A549 treated with CORT108297 at 1 μM for 4 hours (cell line): Measurements from ENCODE around the gene TMEM132A. TPM values are rescaled to one million over a fixed set of nuclear protein-coding genes. Genes with fewer than 3 reads are reported as not detected.

Experiments used
- total RNA-seq: library from RNA; stranded (reverse); fragments of 200-300 nt; extraction: Qiagen RNA extraction; gene quantifications from 5 replicates; pipeline ENCODE4 v1.2.3, GENCODE V29; 2022

TMEM132A gene
- 110 to 179 TPM (median 170 TPM) in 5 replicates for total RNA-seq

GRCh38 chr11:60924110-60924905 lies at the start of gene TMEM132A:
TSS of gene TMEM132A (plus strand) at chr11:60924460. CDS start at chr11:60924634, 174 bp downstream.

DNA sequence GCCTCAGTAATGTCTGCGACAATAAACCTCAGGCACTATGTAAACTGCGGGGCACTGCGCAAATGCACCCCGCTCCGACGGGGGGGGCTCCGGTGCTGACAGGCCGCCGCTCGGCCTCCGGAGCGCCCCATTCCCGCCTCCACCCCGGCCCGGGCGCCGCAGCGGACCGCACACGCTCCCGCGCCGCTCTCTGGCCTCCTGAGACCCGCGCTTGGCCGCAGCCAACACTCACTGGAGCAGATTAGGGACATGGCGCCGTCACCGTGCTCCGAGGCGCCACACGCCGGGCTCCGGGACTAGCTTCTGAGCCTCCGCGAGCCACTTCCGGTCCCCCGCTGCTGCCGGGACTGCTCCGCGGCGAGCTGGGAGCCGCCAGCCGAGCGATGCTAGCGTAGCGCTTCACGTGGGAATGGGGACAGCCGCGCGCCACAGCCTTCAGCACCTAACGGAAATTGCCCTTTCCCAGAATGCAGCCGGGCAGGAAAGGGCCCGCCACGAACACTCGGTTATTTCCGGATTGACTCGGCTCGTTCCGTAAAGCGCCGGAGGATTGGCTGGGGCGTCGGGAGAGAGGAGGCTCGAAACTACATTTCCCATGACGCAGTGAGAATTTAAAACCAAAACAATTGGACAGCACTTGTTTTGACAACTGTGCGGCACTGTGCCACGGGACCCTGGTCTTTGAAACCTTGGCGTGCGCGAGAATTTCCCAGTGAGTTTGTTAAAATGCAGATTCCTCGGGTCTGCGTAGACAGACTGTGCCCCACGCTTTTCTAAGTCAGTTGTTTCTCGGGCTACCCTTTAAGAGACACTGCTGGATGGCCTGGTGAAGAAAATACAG lies 17.9 kb upstream of the TMEM132A start, which contains the start of gene PRPF19:
Gene PRPF19 (minus strand): TSS at position 454 of the 841 bp plus-strand sequence. CDS start 203 bp downstream, at position 251.

GRCh38 chr11:60913793-60914632 lies 10.2 kb upstream of the TMEM132A start, which contains the start of gene TMEM109:
TSS of gene TMEM109 (plus strand) at chr11:60914158. CDS start at chr11:60919694, 5,536 bp downstream.

DNA sequence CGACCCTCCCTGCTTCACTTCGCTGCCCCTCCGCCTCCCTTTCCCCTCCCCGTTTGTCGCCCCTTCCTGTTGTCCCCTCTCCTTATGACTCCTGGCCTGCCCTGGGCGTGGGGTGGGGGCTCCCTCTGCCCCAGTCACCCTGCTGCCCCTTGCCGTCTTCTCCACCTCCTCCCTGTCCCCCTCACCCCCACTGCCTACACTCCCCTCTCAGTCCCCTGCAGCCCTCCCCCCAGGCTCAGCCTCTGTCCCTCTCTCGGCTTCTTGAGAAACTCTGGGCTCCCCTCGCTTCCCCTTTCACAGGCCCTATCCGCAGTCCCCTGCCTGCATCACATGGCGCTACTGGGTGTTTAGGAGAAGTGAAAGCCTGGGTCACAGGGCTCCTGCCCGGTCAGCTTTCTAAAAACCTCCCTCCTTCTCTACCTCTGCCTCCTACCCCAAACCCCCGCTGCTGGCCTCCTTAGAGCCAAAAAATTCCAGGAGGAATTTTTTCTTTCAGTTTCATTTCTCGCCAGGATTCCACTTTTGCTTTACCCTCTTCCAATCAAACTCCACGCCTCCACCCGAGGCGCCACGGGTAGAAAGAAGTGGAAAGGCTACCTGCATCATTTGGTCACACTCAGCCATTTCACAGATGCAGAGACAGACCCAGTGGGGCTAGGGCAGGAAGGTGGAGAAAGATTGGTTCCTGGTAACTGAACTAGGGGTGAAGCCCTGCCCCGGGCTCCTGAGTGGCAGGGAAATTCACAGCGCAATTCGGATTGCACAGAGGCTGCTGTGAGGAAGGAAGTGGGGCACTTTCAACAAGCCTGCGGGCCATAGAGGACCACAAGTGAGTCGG lies 27.9 kb downstream of the TMEM132A start, which contains the start of gene SLC15A3:
Gene SLC15A3 (minus strand): TSS at position 273 of the 838 bp plus-strand sequence. CDS start 625 bp downstream, outside the sequence.

DNA sequence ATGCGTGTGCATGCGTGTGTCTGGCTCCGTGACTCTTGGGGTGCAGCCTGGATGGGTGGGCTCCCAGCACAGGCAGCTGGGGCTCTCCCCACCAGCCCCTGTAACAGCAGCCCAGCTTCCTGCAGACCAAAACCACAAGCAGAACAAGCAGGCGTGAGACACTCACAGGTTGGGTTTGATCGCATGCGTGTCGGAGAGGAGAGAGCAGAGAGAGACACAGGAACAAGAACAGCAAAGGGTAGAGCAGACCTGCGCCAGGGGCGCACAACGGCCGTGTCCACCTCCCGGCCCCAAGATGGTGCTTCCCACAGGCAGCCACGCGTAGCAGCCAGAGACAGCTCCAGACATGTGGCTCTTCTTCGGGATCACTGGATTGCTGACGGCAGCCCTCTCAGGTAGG lies 47.3 kb downstream of the TMEM132A start, which contains the start of gene CD6:
Gene CD6 (plus strand): TSS at position 161 of the 400 bp plus-strand sequence. CDS start 186 bp downstream, at position 347.

Other genes with a start within 250 kb of the TMEM132A start
- gene MS4A8, start 224.8 kb upstream of the TMEM132A start, total RNA-seq = not detected in 5 replicates
- gene MS4A18, start 199.7 kb upstream of the TMEM132A start, total RNA-seq = not detected in 5 replicates
- not detected in 5 replicates for gene MS4A15, start 167.6 kb upstream of the TMEM132A start, total RNA-seq
- not detected in 5 replicates for gene MS4A10, start 139.1 kb upstream of the TMEM132A start, total RNA-seq
- gene CCDC86, start 82.3 kb upstream of the TMEM132A start, total RNA-seq = 86.0 to 111 TPM (median 97.8 TPM) in 5 replicates
- gene PTGDR2, start 68.5 kb upstream of the TMEM132A start, total RNA-seq = 0.06 to 0.08 TPM (median 0.07 TPM) in 4 of 5 replicates, not detected in the other
- 0.09 to 0.19 TPM (median 0.12 TPM) in 5 replicates for gene ZP1, start 56.9 kb upstream of the TMEM132A start, total RNA-seq
- 162 to 194 TPM (median 189 TPM) in 5 replicates for gene PRPF19, start 17.9 kb upstream of the TMEM132A start, total RNA-seq
- 98.8 to 134 TPM (median 126 TPM) in 5 replicates for gene TMEM109, start 10.3 kb upstream of the TMEM132A start, total RNA-seq
- gene SLC15A3, start 27.7 kb downstream of the TMEM132A start, total RNA-seq = not detected in 5 replicates
- 0.07 to 0.20 TPM (median 0.15 TPM) in 5 replicates for gene CD6, start 47.2 kb downstream of the TMEM132A start, total RNA-seq
- gene CD5, start 178.0 kb downstream of the TMEM132A start, total RNA-seq = not detected in 5 replicates
- 16.8 to 19.7 TPM (median 18.2 TPM) in 5 replicates for gene VPS37C, start 237.0 kb downstream of the TMEM132A start, total RNA-seq